Left colon (tissue), 2 donors: Measurements from ENCODE around the gene ALG10. TPM values are rescaled to one million over a fixed set of nuclear protein-coding genes. Genes with fewer than 3 reads are reported as not detected.
"Not testable (repeated sequence)": the region's sequence is repeated elsewhere in the genome, so short reads cannot be mapped to it uniquely, and the experiment has no call there.

ENCODE experiments used
- ATAC-seq: fragments of 200-7000 bp; cut with Tn5 transposase; one replicate; pipeline ENCODE4 v1.9.1; 2020; ENCODE audit warnings: mild to moderate bottlenecking, moderate library complexity
- DNase-seq, 2 donors: peaks; one replicate each; pipeline ENCODE4 v3.0.0-alpha.2; 2020
- intact Hi-C, 2 donors: fragments of 100-400 bp; cut with DNase I in 1 of 2; cut with micrococcal nuclease in 1 of 2; formaldehyde crosslinking; loops; one replicate each; pipeline versions ENCODE4 v1.11.2 to v1.14.0; 2022; cut with DNase I, micrococcal nuclease
- long read RNA-seq: library from polyadenylated mRNA; unstranded; transcript quantifications from one replicate; pipeline ENCODE4 v2.0.0, GENCODE V29; 2021
- total RNA-seq, 2 donors: library from RNA; stranded (reverse); fragmentation: NEBNext Ultra II Directional; extraction: Animal tissue kit (Norgen Biotek cat#: 25700); gene quantifications; one replicate each; pipeline ENCODE4 v1.2.1, GENCODE V29; 2021
- donor health status: DM: no; HTN: no; CAD: no.
- donor health status: DM: yes; HTN: yes; CAD: no.

The ALG10 gene, protein sequence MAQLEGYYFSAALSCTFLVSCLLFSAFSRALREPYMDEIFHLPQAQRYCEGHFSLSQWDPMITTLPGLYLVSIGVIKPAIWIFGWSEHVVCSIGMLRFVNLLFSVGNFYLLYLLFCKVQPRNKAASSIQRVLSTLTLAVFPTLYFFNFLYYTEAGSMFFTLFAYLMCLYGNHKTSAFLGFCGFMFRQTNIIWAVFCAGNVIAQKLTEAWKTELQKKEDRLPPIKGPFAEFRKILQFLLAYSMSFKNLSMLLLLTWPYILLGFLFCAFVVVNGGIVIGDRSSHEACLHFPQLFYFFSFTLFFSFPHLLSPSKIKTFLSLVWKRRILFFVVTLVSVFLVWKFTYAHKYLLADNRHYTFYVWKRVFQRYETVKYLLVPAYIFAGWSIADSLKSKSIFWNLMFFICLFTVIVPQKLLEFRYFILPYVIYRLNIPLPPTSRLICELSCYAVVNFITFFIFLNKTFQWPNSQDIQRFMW
- total RNA-seq: 1 to 10 TPM; 5.4 to 5.5 TPM
- long read RNA-seq, partial matches to known transcripts: 0 of 1 reads
- long read RNA-seq, other reads (novel, unspliced or antisense): 0 of 1 reads

- ATAC-seq (peak; percentile 100), DNase-seq (peak; percentile 95 to 97)
- intact Hi-C loops: loop anchor here in 1 of 2 donors (5.0 kb wide), 1 partner anchor 1265 kb away; the partner anchor contains the start of gene YARS2
Observed at GRCh38 chr12:34022079-34022830, at the start of gene ALG10. TSS of gene ALG10 (plus strand) at chr12:34022496. CDS start at chr12:34022600, 104 bp downstream.

GRCh38 chr12:33972884-33973283, 49.4 kb upstream of the ALG10 start:
- intact Hi-C loops, DNase-seq, ATAC-seq: not testable (repeated sequence)

GRCh38 chr12:33977887-33978286, 44.4 kb upstream of the ALG10 start:
- no peak for DNase-seq
- no peak for ATAC-seq
- intact Hi-C loops: no loop called here

DNA sequence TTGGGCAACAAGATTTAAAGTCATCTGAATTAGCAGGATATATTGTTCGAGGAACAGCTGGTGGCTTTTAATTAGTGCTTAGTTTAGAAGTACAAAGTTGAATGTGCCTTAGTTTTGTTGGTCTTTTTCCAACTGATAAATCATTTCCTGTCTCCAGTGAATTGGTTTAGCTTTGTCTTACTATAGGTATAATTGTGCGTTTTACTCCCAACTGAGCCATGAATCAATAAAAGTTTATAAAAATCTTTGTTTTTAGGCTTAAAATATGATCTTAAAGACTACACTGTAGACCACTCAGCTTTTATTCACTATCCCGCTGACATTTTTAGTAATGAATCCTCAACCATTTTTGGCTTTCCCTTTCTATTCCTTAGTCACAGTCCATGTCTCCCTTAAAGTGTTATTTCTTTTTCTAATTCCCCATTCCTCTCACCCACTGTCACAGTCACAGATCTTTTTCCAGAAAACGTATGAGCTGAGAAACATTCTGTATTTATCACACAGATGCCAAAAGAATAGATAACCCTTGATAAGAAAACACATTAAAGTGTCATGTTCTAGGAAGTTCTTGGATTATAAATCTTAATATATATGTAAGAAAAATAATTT, 34.0 kb upstream of the ALG10 start:
- no peak for DNase-seq
- intact Hi-C loops: no loop called here
- no peak for ATAC-seq

- ATAC-seq (no peak), DNase-seq (no peak)
- intact Hi-C loops: no loop called here
Observed at GRCh38 chr12:33988913-33989312, 33.4 kb upstream of the ALG10 start.

- ATAC-seq (no peak), DNase-seq (no peak)
- intact Hi-C loops: no loop called here
Observed at GRCh38 chr12:33994857-33995808, 27.2 kb upstream of the ALG10 start.

- not testable (repeated sequence) for ATAC-seq
Observed at GRCh38 chr12:34008835-34009234, 13.5 kb upstream of the ALG10 start.

GRCh38 chr12:34016361-34016760, 5.9 kb upstream of the ALG10 start:
- intact Hi-C loops: no loop called here
- ATAC-seq (no peak), DNase-seq (no peak)

More at GRCh38 chr12:34008835-34009234, 13.5 kb upstream of the ALG10 start:
- DNase-seq, intact Hi-C loops: not testable (repeated sequence)

GRCh38 chr12:34021071-34021470, 1.2 kb upstream of the ALG10 start:
- no peak for DNase-seq
- no peak for ATAC-seq
- intact Hi-C loops: loop anchor here in 1 of 2 donors (5.0 kb wide), 1 partner anchor 1264 kb away; the partner anchor contains the start of gene YARS2

DNA sequence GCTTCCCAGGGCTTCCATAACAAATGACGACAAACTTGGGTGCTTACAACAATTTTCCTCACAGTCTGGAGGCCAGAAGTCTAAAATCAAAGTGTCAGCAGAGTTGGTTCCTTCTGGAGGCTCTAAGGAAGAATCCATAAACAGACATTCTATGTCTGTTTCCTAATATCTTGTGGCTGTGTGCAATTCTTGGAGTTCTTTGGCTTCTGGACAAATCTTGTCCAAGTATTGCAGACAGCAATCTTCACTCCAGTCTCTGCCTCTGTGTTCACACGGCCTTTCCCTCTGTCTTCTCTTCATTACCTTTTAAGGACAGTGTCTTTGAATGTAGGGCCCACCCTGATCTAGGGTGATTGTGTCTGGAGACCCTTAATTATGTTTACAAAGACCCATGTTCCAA, 5.4 kb downstream of the ALG10 start:
- DNase-seq, ATAC-seq, intact Hi-C loops: not testable (repeated sequence)

DNA sequence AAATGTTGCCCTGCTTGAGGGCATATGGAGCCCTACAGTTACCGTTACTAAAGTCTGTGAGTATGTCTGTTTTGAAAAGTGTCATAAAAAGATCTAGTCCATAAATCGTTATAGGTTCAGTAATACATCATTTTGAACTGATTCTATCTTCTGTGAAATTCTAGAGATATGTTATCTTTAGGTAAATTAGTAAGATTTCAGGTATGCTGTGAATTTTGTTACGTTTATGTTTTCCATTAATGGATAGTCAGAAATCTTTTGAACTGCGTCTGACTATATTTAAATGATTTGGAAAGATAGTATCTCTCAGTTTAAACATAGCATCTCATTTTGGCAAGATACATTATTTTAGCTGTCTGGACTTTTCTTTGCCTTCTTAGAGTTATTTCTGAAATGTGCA, 8.3 kb downstream of the ALG10 start:
- no peak for DNase-seq
- intact Hi-C loops: no loop called here
- ATAC-seq: no peak

GRCh38 chr12:34033628-34034296, 11.5 kb downstream of the ALG10 start:
- ATAC-seq (no peak), DNase-seq (no peak)
- intact Hi-C loops: no loop called here

DNA sequence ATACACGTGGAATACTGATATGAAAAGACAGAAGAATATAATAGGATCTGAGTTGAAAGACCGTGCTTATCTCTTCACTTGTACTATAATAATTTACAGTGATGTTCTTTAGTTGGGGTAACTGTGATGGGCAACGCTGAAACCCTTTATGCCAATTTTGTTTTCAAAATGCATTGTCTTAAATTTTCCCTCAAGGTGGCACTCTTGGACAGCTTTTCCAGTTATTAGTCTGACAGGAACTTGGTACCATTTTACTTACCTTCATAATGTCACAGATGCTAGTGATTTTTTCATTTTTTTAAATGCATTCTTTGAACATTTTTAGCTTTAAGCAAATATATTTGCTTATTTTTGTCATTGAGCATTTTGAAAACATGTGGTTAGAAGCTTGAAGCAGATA, 16.1 kb downstream of the ALG10 start:
- ATAC-seq, intact Hi-C loops, DNase-seq: not testable (repeated sequence)

GRCh38 chr12:34046570-34046969, 24.3 kb downstream of the ALG10 start:
- no peak for ATAC-seq
- no peak for DNase-seq
- intact Hi-C loops: no loop called here

- ATAC-seq, DNase-seq, intact Hi-C loops: not testable (repeated sequence)
Observed at GRCh38 chr12:34047855-34048254, 25.6 kb downstream of the ALG10 start.

- ATAC-seq (no peak), DNase-seq (no peak)
- intact Hi-C loops: no loop called here
Observed at GRCh38 chr12:34048714-34049113, 26.4 kb downstream of the ALG10 start.

GRCh38 chr12:34051486-34051885, 29.2 kb downstream of the ALG10 start:
- DNase-seq: no peak
- intact Hi-C loops: no loop called here
- no peak for ATAC-seq
